BE2C (cell line): Measurements from ENCODE around the gene UXS1.

Experiments used
- DNase-seq: peaks from one replicate; pipeline ENCODE4 v3.0.0-alpha.2; 2020
- H3K27me3 ChIP-seq: fragments of 250-450 bp; sonication (Bioruptor Pico); 2 replicates; pipeline ENCODE4 v1.5.1; 2020; ENCODE audit warnings: mild to moderate bottlenecking
- H3K36me3 ChIP-seq: fragments of 250-450 bp; sonication (Bioruptor Pico); 2 replicates; pipeline ENCODE4 v1.5.1; 2020; ENCODE audit warnings: mild to moderate bottlenecking
- H3K4me1 ChIP-seq: fragments of 250-450 bp; sonication (Bioruptor Pico); 2 replicates; pipeline ENCODE4 v1.5.1; 2020
- H3K4me3 ChIP-seq: 2 replicates; pipeline ENCODE4 v1.5.1; 2011; ENCODE audit warnings: low read depth, low read length
- H3K9me3 ChIP-seq: fragments of 250-450 bp; sonication (Bioruptor Pico); 2 replicates; pipeline ENCODE4 v1.5.1; 2020
- CTCF ChIP-seq: IDR thresholded peaks from 2 replicates; pipeline ENCODE4 v1.5.1; 2012; ENCODE audit warnings: mild to moderate bottlenecking, low read depth, low read length

UXS1 gene

GRCh38 chr2:106105151-106105922, 88.8 kb downstream of the UXS1 start:
- Histone ChIP-seq H3K4me1 (no peaks in the 10 kb centered on the region), H3K9me3 (no peaks in the 10 kb centered on the region), H3K4me3 (no peak overlapping the region), H3K36me3 (no peaks in the 10 kb centered on the region), H3K27me3 (no peaks in the 10 kb centered on the region)
- DNase-seq: no peak
- no peak for TF ChIP-seq CTCF

- no peaks in the 10 kb centered on the region for H3K27me3 ChIP-seq
- H3K4me1 ChIP-seq: no peaks in the 10 kb centered on the region
- H3K36me3 ChIP-seq: no peaks in the 10 kb centered on the region
- H3K4me3 ChIP-seq: no peak overlapping the region
- peak; percentile 28 for DNase-seq
- no peaks in the 10 kb centered on the region for H3K9me3 ChIP-seq
- TF ChIP-seq CTCF: peak; percentile 82
Measured at GRCh38 chr2:106104332-106105062, 89.6 kb downstream of the UXS1 start.

- Histone ChIP-seq H3K36me3 (no peaks in the 10 kb centered on the region), H3K4me3 (no peak overlapping the region), H3K27me3 (no peaks in the 10 kb centered on the region), H3K4me1 (no peaks in the 10 kb centered on the region), H3K9me3 (no peaks in the 10 kb centered on the region)
- no peak for DNase-seq
- no peak for TF ChIP-seq CTCF
Measured at GRCh38 chr2:106099691-106100090, 94.4 kb downstream of the UXS1 start.

GRCh38 chr2:106098664-106099063, 95.4 kb downstream of the UXS1 start:
- Histone ChIP-seq H3K4me1 (no peaks in the 10 kb centered on the region), H3K27me3 (no peaks in the 10 kb centered on the region), H3K36me3 (no peaks in the 10 kb centered on the region), H3K4me3 (no peak overlapping the region), H3K9me3 (no peaks in the 10 kb centered on the region)
- TF ChIP-seq CTCF: no peak
- DNase-seq: no peak

GRCh38 chr2:106098081-106098480, 96.0 kb downstream of the UXS1 start:
- H3K4me1 ChIP-seq: no peaks in the 10 kb centered on the region
- no peak for DNase-seq
- no peaks in the 10 kb centered on the region for H3K27me3 ChIP-seq
- peak; percentile 35 for TF ChIP-seq CTCF
- no peaks in the 10 kb centered on the region for H3K36me3 ChIP-seq
- H3K4me3 ChIP-seq: no peak overlapping the region
- no peaks in the 10 kb centered on the region for H3K9me3 ChIP-seq
